SKM-1 (cell line): ENCODE measurements around the gene PSME1.

Experiments
- DNase-seq: peaks from one replicate; lab custom pipeline; 2025; ENCODE audit not compliant: unreplicated experiment; lab: John Stamatoyannopoulos, UW

The PSME1 gene

GRCh38 chr14:24135834-24136683, at the start of gene PSME1:
PSME1 (plus strand) TSS chr14:24136194; CDS start chr14:24136263, 69 bp downstream.
- peak; percentile 43 for DNase-seq

GRCh38 chr14:24087004-24087403, 49.0 kb upstream of the PSME1 start:
- no peak for DNase-seq

- no peak for DNase-seq
Measured at GRCh38 chr14:24088095-24088494, 47.9 kb upstream of the PSME1 start.

GRCh38 chr14:24089890-24090289, 46.1 kb upstream of the PSME1 start:
- DNase-seq, result no peak

GRCh38 chr14:24092110-24092504, 43.9 kb upstream of the PSME1 start:
- DNase-seq, result no peak

GRCh38 chr14:24092505-24093206, 43.3 kb upstream of the PSME1 start:
- no peak for DNase-seq

GRCh38 chr14:24093207-24093900, 42.6 kb upstream of the PSME1 start:
- DNase-seq, result no peak

GRCh38 chr14:24093901-24094840, 41.8 kb upstream of the PSME1 start, which contains the start of gene PCK2:
PCK2 (plus strand) TSS chr14:24094311; CDS start chr14:24094406, 95 bp downstream.
- peak; percentile 34 for DNase-seq

- no peak for DNase-seq
Measured at GRCh38 chr14:24094841-24095270, 41.1 kb upstream of the PSME1 start.

GRCh38 chr14:24095271-24096068, 40.5 kb upstream of the PSME1 start:
- DNase-seq, result peak; percentile 6

GRCh38 chr14:24096545-24097181, 39.3 kb upstream of the PSME1 start:
- no peak for DNase-seq

- no peak for DNase-seq
Measured at GRCh38 chr14:24098229-24098926, 37.6 kb upstream of the PSME1 start.

- DNase-seq, result no peak
Measured at GRCh38 chr14:24098927-24099813, 36.8 kb upstream of the PSME1 start.

GRCh38 chr14:24100197-24100981, 35.6 kb upstream of the PSME1 start:
- DNase-seq, result no peak

- no peak for DNase-seq
Measured at GRCh38 chr14:24100982-24101494, 35.0 kb upstream of the PSME1 start.

GRCh38 chr14:24102357-24103048, 33.5 kb upstream of the PSME1 start:
- DNase-seq, result no peak
